ENCODE results near the gene ERC2.

DNA sequence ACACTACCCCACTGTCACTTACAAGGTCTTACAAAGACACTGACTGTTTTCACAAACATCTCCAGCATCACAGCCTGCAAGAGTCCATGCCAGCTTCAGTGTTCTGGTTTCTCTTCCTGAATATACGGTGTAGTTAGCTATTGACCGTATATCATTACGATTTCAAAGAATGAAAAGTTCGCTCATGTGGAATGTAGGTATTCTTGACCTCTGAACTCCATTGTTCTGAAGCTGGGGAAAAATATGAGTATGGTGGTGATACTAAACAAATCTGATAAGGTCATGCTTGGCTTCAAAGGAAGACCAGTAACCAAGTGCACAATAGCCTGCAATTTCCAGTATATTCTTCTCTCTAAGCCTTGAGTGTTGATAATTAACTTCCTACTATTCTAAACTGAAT, 665.5 kb downstream of the ERC2 start:
- TF ChIP-seq, protein P1, sequence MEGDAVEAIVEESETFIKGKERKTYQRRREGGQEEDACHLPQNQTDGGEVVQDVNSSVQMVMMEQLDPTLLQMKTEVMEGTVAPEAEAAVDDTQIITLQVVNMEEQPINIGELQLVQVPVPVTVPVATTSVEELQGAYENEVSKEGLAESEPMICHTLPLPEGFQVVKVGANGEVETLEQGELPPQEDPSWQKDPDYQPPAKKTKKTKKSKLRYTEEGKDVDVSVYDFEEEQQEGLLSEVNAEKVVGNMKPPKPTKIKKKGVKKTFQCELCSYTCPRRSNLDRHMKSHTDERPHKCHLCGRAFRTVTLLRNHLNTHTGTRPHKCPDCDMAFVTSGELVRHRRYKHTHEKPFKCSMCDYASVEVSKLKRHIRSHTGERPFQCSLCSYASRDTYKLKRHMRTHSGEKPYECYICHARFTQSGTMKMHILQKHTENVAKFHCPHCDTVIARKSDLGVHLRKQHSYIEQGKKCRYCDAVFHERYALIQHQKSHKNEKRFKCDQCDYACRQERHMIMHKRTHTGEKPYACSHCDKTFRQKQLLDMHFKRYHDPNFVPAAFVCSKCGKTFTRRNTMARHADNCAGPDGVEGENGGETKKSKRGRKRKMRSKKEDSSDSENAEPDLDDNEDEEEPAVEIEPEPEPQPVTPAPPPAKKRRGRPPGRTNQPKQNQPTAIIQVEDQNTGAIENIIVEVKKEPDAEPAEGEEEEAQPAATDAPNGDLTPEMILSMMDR (tag by site-specific recombination; IDR thresholded peaks at IDR 0.05) = no peak
- no peak for TF ChIP-seq ZNF521 (tag by site-specific recombination; IDR thresholded peaks at IDR 0.05)
- no peak for TF ChIP-seq PATZ1 (tag by site-specific recombination; IDR thresholded peaks at IDR 0.05)
- no peak for TF ChIP-seq GLI4 (tag by site-specific recombination; IDR thresholded peaks at IDR 0.05)
- no peak for TF ChIP-seq ZNF362 (tag by site-specific recombination; IDR thresholded peaks at IDR 0.05)
- no peak for TF ChIP-seq ZBTB49 (tag by site-specific recombination; IDR thresholded peaks at IDR 0.05; ENCODE audit: low read depth)

All from HEK293 (cell line).